Iris pigment epithelial cell (primary cell): ENCODE results near the gene ARHGAP25.

Experiments
- DNase-seq: peaks from one replicate; pipeline ENCODE4 v3.0.0-alpha.2; 2011; ENCODE audit warnings: low read depth

Gene ARHGAP25

DNA sequence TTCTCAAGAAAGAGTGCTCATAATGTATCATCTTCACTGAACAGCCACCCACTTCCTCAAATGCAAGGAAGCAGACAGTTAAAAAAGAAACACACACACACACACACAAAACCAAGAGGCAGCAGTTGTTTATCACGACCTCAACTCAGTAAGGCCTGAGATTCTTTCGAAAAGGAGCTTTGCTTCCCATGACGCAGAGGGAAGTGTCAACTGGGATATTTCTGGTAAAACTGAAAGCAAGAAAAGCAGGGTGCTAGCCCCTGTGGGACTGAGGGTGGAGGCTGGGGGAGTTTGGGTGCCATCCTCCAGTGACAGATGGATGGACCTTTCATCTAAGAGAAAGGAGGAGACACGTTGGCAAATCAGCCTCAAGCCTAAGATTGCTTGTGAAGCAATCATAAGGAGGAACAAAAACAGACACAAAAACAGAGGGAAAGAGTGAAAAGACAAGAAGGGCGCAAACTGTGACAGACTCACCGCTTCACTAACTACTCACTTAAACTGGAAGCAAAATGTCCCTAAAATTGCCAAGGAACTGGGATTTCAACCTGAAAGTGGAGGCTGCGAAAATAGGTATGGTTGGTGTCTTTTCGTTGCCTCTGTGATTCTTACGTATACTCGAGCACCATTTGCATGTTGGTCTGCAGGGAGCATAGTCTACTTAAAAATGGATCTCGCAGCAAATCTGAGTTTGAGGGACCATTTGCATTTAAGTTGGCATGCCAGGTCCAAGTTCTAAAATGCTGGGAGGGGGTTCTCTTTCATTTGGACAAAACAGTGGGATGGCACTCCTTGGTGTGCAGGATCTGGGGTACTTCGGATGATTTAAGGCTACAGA is at the start of gene ARHGAP25:
Gene ARHGAP25, plus strand, starts transcription at position 124 of the 838 bp plus-strand sequence. Its CDS starts 389 bp downstream, at position 513.
- DNase-seq, result no peak

DNA sequence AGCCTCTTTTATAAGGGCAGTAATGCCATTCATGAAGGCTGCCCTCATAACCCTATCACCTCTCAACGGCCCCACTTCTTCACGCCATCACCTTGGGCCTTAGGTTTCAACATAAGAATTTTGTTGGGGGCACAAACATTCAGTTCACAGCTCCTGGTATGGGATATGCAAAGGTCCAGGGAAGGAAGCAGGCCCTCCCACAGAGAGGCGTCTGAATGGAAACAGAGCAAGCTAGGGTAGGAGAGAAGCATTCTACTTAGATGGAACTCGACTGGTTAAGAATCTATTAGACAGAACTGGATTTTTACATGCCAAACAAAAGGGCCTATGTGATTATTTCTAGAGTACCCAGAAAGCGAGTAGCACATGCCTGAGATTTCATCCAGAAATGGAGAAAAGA is 48.4 kb upstream of the ARHGAP25 start:
- no peak for DNase-seq

- no peak for DNase-seq
Observed at GRCh38 chr2:68687018-68687417, 47.6 kb upstream of the ARHGAP25 start.

- DNase-seq, result no peak
Observed at GRCh38 chr2:68689553-68690537, 44.8 kb upstream of the ARHGAP25 start.

DNA sequence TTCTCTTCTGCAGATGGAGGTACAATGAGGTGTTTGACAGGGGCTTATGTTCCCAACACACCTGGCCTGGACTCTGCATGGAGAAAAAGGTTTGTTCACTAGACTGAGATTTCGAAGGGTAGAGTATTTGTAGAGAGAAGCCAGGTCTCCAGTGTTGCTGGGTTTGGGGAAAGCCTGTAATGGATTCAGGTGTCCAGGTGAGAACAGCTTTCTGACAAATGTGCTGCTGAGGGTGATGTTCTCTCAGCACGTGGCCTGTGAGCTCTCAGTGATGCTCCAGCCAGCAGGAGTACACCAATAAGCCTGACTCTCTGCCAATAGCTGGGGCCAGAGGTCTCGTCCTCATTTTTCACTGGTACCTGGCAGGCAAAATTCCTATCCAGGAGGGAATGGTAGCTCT is 43.8 kb upstream of the ARHGAP25 start:
- no peak for DNase-seq

DNA sequence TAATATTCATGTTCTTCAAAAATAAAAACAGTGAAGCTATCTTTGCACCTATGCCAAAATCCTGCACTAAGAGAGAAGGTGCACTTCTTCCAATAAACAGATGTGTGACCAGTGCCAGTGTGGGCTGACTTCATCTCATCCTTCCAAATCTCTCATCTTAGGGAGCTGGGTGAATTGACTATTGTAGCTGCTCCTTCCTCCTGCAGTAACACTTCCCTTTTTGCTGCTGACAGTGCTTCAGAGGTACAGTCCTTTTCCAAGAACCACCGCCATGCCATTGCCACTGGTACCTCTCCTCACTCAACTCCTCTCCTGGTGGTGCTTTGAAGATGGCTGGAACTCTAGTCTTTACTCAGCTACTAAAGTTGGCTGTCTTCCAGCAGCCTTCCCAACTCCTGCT is 42.1 kb upstream of the ARHGAP25 start:
- no peak for DNase-seq

- no peak for DNase-seq
Observed at GRCh38 chr2:68693951-68694350, 40.7 kb upstream of the ARHGAP25 start.

GRCh38 chr2:68695971-68696370 is 38.6 kb upstream of the ARHGAP25 start:
- no peak for DNase-seq

- DNase-seq, result no peak
Observed at GRCh38 chr2:68696554-68696953, 38.1 kb upstream of the ARHGAP25 start.

- DNase-seq, result no peak
Observed at GRCh38 chr2:68698567-68699377, 35.8 kb upstream of the ARHGAP25 start.

GRCh38 chr2:68700560-68700959 is 34.1 kb upstream of the ARHGAP25 start:
- no peak for DNase-seq

GRCh38 chr2:68706637-68707036 is 28.0 kb upstream of the ARHGAP25 start:
- no peak for DNase-seq

DNA sequence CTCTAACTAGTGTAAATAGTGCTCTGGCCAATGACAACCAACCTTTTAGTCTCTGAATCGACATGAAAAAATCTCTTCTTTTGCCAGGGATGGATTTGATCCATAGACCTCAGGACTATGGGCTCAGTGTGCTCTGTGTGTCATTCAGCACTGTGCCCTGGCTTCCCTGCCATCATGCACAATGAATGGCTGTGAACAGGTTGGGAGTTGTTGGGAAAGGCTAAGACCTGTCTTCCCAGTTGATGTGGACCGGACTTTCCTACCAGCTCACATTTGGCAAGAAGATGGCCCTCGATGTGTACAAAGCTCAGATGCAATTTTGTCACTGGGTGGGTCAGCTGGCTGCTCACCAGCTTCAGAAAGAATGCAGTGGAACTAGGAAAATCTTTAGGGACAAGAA is 26.0 kb upstream of the ARHGAP25 start:
- DNase-seq, result no peak

DNA sequence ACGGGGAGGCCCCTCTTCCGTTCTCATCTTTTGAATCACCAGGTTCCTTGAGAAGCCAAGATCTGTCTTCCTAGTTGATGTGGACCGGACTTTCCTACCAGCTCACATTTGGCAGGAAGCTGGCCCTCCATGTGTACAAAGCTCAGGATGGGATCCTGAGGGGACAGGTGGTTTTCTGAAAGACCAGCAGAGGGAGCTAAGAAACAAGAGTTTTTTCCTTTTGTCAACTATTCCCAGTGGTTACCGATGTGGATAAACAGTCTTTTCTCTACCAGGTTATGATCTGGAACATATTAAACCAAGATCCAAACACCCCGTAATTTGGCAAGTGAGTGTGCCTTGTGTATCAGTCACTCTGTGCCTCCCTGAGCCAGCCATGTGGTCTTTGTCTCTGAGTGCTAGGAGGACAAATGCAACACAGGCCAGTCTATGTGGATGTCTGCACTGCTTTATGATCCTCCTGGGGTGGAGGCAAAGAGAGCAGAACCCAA is 25.1 kb upstream of the ARHGAP25 start:
- DNase-seq, result peak; percentile 36

GRCh38 chr2:68710336-68710735 is 24.3 kb upstream of the ARHGAP25 start:
- no peak for DNase-seq

- no peak for DNase-seq
Observed at GRCh38 chr2:68710756-68711155, 23.9 kb upstream of the ARHGAP25 start.

DNA sequence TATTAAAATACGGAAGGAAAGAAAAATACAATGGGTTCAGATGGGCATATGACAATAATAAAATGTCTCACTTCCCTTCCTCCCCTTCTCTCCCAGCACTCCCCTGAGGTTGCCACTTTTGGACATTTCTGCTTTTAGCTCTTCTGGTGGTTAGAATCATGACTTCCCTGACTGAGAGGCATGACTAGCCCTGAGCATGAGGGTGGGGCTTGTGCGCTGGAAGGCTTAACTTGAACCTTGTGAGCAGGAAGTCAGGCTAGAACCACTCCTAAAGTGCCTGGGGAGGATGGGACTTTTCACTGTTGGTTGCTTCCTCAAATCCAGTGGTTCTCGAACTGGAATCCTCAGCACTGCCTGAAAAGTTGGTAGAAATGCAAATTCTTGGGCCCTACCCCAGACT is 19.7 kb upstream of the ARHGAP25 start:
- DNase-seq, result no peak

DNA sequence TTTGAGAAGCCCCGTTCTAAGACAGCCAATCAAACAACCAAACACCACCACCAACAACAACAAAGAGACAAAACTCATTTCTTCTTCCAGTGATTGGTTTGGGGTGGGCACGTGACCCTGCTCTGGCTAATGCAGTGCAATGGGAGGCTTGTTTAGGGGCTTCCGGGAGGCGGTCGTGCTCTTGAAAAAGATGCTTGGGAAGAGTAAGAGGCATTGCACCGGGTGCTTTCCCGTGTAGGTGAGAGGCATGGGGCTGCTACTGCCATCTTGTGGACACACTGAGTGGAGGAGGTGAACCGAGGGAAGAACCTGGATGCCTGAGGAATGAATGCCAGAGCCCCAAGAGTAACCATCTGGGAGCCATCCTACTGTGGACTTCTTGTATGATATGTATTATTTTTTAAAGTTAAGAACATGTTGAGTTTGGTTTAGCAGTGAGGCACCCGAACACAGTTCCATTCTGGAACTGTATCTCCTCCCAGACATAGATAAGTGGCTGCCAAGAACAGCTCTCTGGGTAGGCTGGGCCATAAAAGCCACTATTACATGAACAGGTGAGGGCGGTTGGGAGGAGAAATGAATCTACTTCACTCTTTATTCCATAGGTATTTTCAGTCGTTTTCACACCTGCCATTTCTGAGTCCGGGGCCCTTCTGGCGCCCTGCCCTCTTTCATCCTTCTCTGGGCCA is 19.1 kb upstream of the ARHGAP25 start:
- peak; percentile 60 for DNase-seq

DNA sequence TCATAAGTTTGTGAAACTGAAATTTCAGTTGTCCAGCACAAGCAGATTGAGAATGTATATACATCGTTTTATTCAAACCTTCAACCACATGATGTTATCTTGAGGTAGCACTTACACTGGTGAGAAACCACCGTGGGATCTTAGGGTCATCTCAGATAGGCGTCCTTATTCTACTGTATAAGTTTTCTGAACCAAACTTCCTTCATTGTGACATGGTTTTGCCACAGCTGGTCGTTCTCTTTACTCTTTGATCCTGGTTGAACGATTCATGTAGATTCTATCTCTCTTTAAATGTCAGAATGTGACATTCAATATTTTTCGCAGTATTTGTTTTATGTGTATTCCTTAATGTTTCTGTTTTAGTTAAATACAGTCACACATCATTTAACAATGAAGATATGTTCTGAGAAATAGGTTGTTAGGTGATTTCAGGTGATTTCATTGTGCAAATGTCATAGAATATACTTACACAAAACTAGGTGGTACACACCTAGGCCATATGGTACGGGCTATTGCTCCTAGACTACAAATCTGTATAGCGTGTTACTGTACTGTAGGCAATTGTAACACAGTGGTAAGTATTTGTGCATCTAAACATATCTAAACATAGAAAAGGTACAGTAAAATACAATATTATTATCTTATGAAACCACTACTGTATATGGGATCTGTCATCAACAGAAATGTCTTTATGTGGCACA is 17.9 kb upstream of the ARHGAP25 start:
- DNase-seq, result no peak

DNA sequence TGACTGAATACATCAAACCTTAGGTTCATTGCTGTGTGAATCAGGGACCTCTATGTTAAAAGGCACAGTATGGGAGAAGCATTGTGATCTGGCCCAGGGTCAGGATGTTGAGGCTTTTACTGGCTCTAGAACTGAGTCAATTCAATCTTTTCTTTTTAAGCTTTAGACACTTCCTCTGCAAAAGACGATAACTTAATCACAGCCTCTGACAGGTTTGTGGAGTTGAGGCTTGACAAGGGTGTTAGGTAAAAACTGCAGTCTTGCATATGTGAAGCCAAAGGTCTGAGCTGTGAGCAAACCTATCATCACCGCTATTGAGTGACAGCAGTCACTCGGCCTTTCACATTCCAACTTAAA is 17.3 kb upstream of the ARHGAP25 start:
- no peak for DNase-seq

- DNase-seq, result no peak
Observed at GRCh38 chr2:68719912-68720311, 14.7 kb upstream of the ARHGAP25 start.
